GM12878 (cell line): ENCODE results near the gene FN3K. TPM values are rescaled to one million over a fixed set of nuclear protein-coding genes. Genes with fewer than 3 reads are reported as not detected.

Source experiments
- ATAC-seq: fragments of 200-7000 bp; cut with Tn5 transposase; 3 replicates; pipeline ENCODE4 v1.9.1; 2020; ENCODE audit warnings: mild to moderate bottlenecking, moderate library complexity
- BruUV-seq: library from RNA; stranded (reverse); fragments of 400-500 nt; replicated peaks from 2 replicates; lab custom pipeline; 2021; lab: Mats Ljungman, UMichigan
- CTCF ChIA-PET: fragments of 300-600 bp; sonication (Branson Sonifier 250); formaldehyde crosslinking; extraction: SDS; loops from one replicate; lab custom pipeline; 2021; ENCODE audit warnings: inconsistent platforms; lab: Yijun Ruan, JAX
- POLR2A ChIA-PET: fragments of 350-600 bp; formaldehyde crosslinking; extraction: SDS; loops from one replicate; lab custom pipeline; 2021; ENCODE audit warnings: inconsistent platforms; lab: Charles Lee
- RAD21 ChIA-PET: fragments of 300-600 bp; sonication (Branson Sonifier 250); formaldehyde crosslinking; loops from one replicate; lab custom pipeline; 2023; ENCODE audit warnings: antibody characterized with exemption; ENCODE audit not compliant: unreplicated experiment; lab: Charles Lee
- SMC1A ChIA-PET: fragments of 300-600 bp; sonication (Branson Sonifier 250); formaldehyde crosslinking; loops from one replicate; lab custom pipeline; 2023; ENCODE audit not compliant: unreplicated experiment, uncharacterized antibody; lab: Charles Lee
- DNase-seq: peaks from one replicate; pipeline ENCODE4 v3.0.0-alpha.2; 2011; ENCODE audit warnings: low read depth, low spot score
- FAIRE-seq: peaks from 3 replicates; lab custom pipeline; 2011; peaks lifted over from hg19 to GRCh38; lab: Jason Lieb, UNC
- H2AFZ ChIP-seq: 2 replicates; pipeline ENCODE4 v1.6.0; 2011; ENCODE audit warnings: low read depth, low read length, control low read depth; ENCODE audit not compliant: control insufficient read depth
- H3K27ac ChIP-seq: 2 replicates; pipeline ENCODE4 v1.5.1; 2011; ENCODE audit warnings: control low read depth; ENCODE audit not compliant: control insufficient read depth, insufficient read depth
- H3K27me3 ChIP-seq, 2 experiments: replicated peaks in 1 of 2; 2 replicates each; pipeline versions ENCODE4 v1.6.0 to v1.6.1; 2011; ENCODE audit warnings: low read length in 1 of 2; ENCODE audit not compliant: control insufficient read depth in 2 of 2, insufficient read depth in 2 of 2
- H3K36me3 ChIP-seq, 2 experiments: 2 replicates each; pipeline ENCODE4 v1.5.1; 2011; ENCODE audit warnings: low read length in 1 of 2; ENCODE audit not compliant: control insufficient read depth in 2 of 2, insufficient read depth in 2 of 2
- H3K4me1 ChIP-seq: 2 replicates; pipeline ENCODE4 v1.6.1; 2011; ENCODE audit warnings: mild to moderate bottlenecking, low read length, moderate library complexity, mixed read lengths; ENCODE audit not compliant: control insufficient read depth, insufficient read depth
- H3K4me2 ChIP-seq: 2 replicates; pipeline ENCODE4 v1.6.0; 2011; ENCODE audit warnings: control low read depth; ENCODE audit not compliant: control insufficient read depth, insufficient read depth
- H3K4me3 ChIP-seq: fragments of 200-600 bp; sonication (generic); 2 replicates; pipeline ENCODE4 v1.5.1; 2016
- H3K79me2 ChIP-seq: 2 replicates; pipeline ENCODE4 v1.6.0; 2011; ENCODE audit warnings: low read length; ENCODE audit not compliant: control insufficient read depth, insufficient read depth
- H3K9ac ChIP-seq: 2 replicates; pipeline ENCODE4 v1.8.0; 2011; ENCODE audit warnings: low read length, control low read depth, mixed read lengths; ENCODE audit not compliant: control insufficient read depth, insufficient read depth
- H3K9me3 ChIP-seq: replicated peaks from 3 replicates; pipeline ENCODE4 v1.5.1; 2011; ENCODE audit warnings: mild to moderate bottlenecking, low read length; ENCODE audit not compliant: control insufficient read depth, insufficient read depth
- H4K20me1 ChIP-seq: 2 replicates; pipeline ENCODE4 v1.6.0; 2011; ENCODE audit not compliant: control insufficient read depth, insufficient read depth
- CBX3 ChIP-seq: fragments of 200-600 bp; sonication (generic); IDR thresholded peaks from 2 replicates; pipeline ENCODE4 v1.6.1; 2016; ENCODE audit warnings: low read depth, borderline replicate concordance
- CBX5 ChIP-seq: sonication (generic); IDR thresholded peaks from 2 replicates; pipeline ENCODE4 v1.6.1; 2016; ENCODE audit warnings: low read depth, moderate library complexity, mild to moderate bottlenecking, inconsistent platforms
- CHD1 ChIP-seq: IDR thresholded peaks from 2 replicates; pipeline ENCODE4 v1.6.1; 2012; ENCODE audit warnings: low read depth, low read length, improper control_type of control experiment
- EED ChIP-seq: sonication (generic); IDR thresholded peaks from 2 replicates; pipeline ENCODE4 v1.6.1; 2016; ENCODE audit warnings: antibody characterized with exemption, low read depth
- ESRRA ChIP-seq: IDR thresholded peaks from 2 replicates; pipeline ENCODE4 v1.6.1; 2012; ENCODE audit warnings: mild to moderate bottlenecking, low read length, improper control_type of control experiment
- GABPA ChIP-seq: IDR thresholded peaks from 2 replicates; pipeline ENCODE4 v1.6.1; 2014; ENCODE audit warnings: antibody characterized with exemption, low read depth, mild to moderate bottlenecking, inconsistent platforms
- GATAD2B ChIP-seq: fragments of 450-650 bp; conservative IDR thresholded peaks from 2 replicates; pipeline ENCODE4 v1.6.1; 2017; ENCODE audit warnings: low read depth, mild to moderate bottlenecking, moderate library complexity
- NR2F1 ChIP-seq: fragments of 450-650 bp; conservative IDR thresholded peaks from 2 replicates; pipeline ENCODE4 v1.6.1; 2017; ENCODE audit warnings: mild to moderate bottlenecking
- SMAD1 ChIP-seq: fragments of 450-650 bp; IDR thresholded peaks from 2 replicates; pipeline ENCODE4 v1.6.1; 2018; ENCODE audit warnings: mild to moderate bottlenecking, low read depth; ENCODE audit not compliant: partially characterized antibody
- ZNF384 ChIP-seq: IDR thresholded peaks from 2 replicates; pipeline ENCODE4 v1.6.1; 2012; ENCODE audit warnings: low read depth, mild to moderate bottlenecking, low read length, improper control_type of control experiment, borderline replicate concordance
- WGBS: methylation state at CpG from one replicate; pipeline ENCODE4 v1.1.6; 2016; ENCODE audit warnings: low lambda C conversion rate; ENCODE audit not compliant: insufficient replicate concordance, insufficient coverage; ENCODE audit errors: missing lambda C conversion rate; 5-methylcytosine and 5-hydroxymethylcytosine counted together
- in situ Hi-C: fragments of 300-500 bp; cut with MboI; formaldehyde crosslinking; loops from 9 replicates; pipeline ENCODE4 v1.14.3; 2018; ENCODE audit warnings: mixed read lengths
- intact Hi-C: fragments of 100-400 bp; cut with micrococcal nuclease; formaldehyde crosslinking; loops from one replicate; pipeline ENCODE4 v1.14.2; 2022; ENCODE audit not compliant: unreplicated experiment
- polyA plus RNA-seq, 11 experiments: library from polyadenylated mRNA; depleted of rRNA in 4 of 11; unstranded in 6 of 11; stranded (reverse) in 5 of 11; fragments of >200 nt; fragmentation: Nextera tagmentation in 4 of 11; fragmentation: Illumina TruSeq in 1 of 11; extraction: Ambion mirVana in 4 of 11; extraction: Trizol in 1 of 11; gene quantifications; 1 replicate in 1 of 11; 2 replicates in 10 of 11; pipeline versions ENCODE4 v1.2.1 to v1.2.3, GENCODE V29; 2011 to 2016; ENCODE audit warnings: inconsistent platforms in 2 of 11, missing spikeins in 2 of 11, low read depth in 1 of 11
- total RNA-seq, 4 experiments: library from RNA; depleted of rRNA in 3 of 4; stranded (reverse); fragments of >200 nt in 3 of 4; fragmentation: Illumina TruSeq in 1 of 4; extraction: Trizol in 1 of 4; gene quantifications; 2 replicates each; pipeline versions ENCODE4 v1.2.1 to v1.2.3, GENCODE V29; 2013 to 2021
- TF ChIP-seq, protein P1 (sequence below): fragments of 450-650 bp; IDR thresholded peaks from 2 replicates; pipeline ENCODE4 v1.6.1; 2016; ENCODE audit warnings: mild to moderate bottlenecking

The FN3K gene
- total and polyA plus RNA-seq, 10 of the 15 experiments (the other 5 are each of a cell fraction or from before 2014, with no cell fraction given), result 0.08 to 0.51 (median 0.17) TPM; not detected in 7

DNA sequence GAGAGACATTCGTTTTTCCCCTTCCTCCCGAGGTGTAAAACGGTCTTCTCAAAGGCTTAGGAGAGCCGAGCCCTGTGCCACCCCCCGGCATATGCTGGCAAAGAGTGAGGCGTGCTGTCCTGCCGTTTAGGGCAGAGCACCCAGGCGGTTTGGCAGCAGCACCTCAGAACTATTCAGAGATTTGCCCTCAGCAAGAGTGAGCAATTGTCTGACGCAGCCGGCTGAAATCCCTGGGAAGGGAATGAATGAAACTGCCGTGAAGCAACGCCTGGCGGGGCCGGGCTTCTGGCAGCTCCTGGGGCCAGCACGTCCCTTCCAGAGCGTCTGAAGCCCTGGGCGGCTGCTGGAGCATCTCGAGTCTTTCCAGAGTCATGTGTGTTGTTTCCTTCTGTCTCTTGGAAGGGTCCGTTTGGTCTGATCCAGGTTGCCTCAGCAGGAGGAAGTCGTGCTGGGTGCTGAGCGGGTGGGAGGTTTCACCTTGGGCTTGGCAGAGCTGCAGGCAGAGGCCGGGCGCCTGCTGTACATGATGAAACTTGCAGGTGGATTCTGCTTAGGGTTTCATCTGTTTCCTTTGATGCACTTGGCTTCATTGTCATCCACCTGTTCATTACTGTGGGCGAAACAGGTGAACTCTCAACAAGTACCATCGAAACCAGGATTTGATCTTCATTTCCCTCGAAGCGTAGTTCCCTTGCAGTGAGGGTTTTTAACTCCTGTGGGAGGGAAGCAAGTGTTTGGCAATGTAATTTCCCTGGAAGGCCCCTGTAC is 51.9 kb downstream of the FN3K start:
- no peak overlapping the region for H3K9ac ChIP-seq
- H2AFZ ChIP-seq, result no peak overlapping the region
- no peaks in the 10 kb centered on the region; the same call in 1 of the 2 replicates for H4K20me1 ChIP-seq
- H3K9me3 ChIP-seq, result no peaks in the 10 kb centered on the region
- H3K79me2 ChIP-seq, result no peaks in the 10 kb centered on the region
- ChIA-PET SMC1A (no interaction called here), POLR2A (no interaction called here), CTCF (no interaction called here), RAD21 (interaction anchor here (1.0 kb wide), 1 partner anchor 76 kb away, joined by 3 read pairs; no protein-coding TSS in a partner anchor)
- FAIRE-seq, result no peak
- in situ Hi-C loops (no loop called here), intact Hi-C loops (loop anchor here (10.0 kb wide), 1 partner anchor 78 kb away; no protein-coding TSS in a partner anchor)
- H3K4me2 ChIP-seq, result 0 out of 2 replicates have a peak overlapping the region, but pooled peaks have one; percentile 38
- peaks cover 8% of the 10 kb centered on the region; the same call in 1 of the 2 replicates for H3K4me1 ChIP-seq
- DNase-seq, result no peak
- no TSS peak for BruUV-seq
- no peak overlapping the region for H3K27ac ChIP-seq
- H3K27me3 ChIP-seq, result no peaks in the 10 kb centered on the region
- no peak overlapping the region for H3K4me3 ChIP-seq
- no peak for ATAC-seq
- WGBS, result 63% methylated on average over 27 of the region's 27 CpGs
- TF ChIP-seq EED, result no peak
- peaks cover 0 to 10% of the 10 kb centered on the region in 2 experiments; a peak in 3 of 4 replicates for H3K36me3 ChIP-seq

DNA sequence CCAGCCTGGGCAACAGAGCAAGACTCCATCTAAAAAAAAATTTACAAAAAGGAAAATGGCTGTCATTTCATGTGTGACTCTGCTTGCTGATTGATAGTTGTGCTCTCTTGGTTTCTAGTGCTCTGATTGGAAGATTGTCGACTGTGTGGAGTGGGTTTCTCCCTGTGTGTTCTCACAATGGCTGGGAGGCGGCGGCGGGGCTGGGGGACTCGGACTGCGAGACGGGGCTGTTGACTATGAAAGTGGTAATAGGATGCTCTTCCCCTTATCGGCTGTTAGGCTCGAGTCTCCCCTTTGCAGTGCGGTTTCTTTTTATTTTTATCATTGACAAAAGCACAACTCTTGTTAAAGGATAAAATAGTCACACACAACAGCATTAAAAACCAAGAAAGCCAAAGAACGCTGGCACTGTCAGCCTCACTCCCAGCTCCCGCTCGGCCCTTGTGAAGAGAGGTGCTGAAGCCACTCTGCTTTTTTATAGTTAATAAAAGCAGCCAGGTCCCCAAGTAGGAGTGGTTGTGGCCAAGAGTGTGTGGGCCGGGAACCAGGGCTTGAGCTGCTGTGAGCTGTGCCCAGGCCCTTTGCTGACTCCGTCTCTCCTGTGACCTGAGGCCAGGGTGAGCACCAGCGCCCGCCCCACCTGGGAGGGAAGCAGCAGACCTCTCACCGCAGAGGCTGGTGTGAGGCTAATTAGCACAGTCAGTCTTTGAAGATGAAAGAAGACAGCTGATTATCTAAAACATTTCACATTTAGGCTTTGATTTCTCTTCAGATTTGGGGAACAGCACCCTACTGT is 53.0 kb downstream of the FN3K start:
- Histone ChIP-seq H3K4me1 (peaks cover 8% of the 10 kb centered on the region; the same call in 1 of the 2 replicates), H2AFZ (no peak overlapping the region), H3K27me3 (no peaks in the 10 kb centered on the region), H3K9me3 (no peaks in the 10 kb centered on the region), H3K36me3 (peaks cover 0 to 6% of the 10 kb centered on the region in 2 experiments; a peak in 3 of 4 replicates), H3K4me2 (no peak overlapping the region), H3K27ac (no peak overlapping the region), H3K9ac (no peak overlapping the region), H4K20me1 (no peaks in the 10 kb centered on the region; the same call in 1 of the 2 replicates), H3K4me3 (no peak overlapping the region), H3K79me2 (no peaks in the 10 kb centered on the region)
- intact Hi-C loops (loop anchor here (10.0 kb wide), 1 partner anchor 76 kb away; no protein-coding TSS in a partner anchor), in situ Hi-C loops (no loop called here)
- WGBS, result 94% methylated on average over 18 of the region's 18 CpGs
- ChIA-PET CTCF (no interaction called here), POLR2A (interaction anchor here (0.6 kb wide), 1 partner anchor 77 kb away, joined by 10 read pairs; no protein-coding TSS in a partner anchor), RAD21 (interaction anchor here (1.0 kb wide), 1 partner anchor 75 kb away, joined by 3 read pairs; no protein-coding TSS in a partner anchor), SMC1A (no interaction called here)
- ATAC-seq (no peak), DNase-seq (no peak), FAIRE-seq (no peak)
- no TSS peak for BruUV-seq
- TF ChIP-seq ZNF384, result no peak
- TF ChIP-seq SMAD1, result no peak
- TF ChIP-seq GATAD2B, result no peak
- no peak for TF ChIP-seq CHD1
- TF ChIP-seq, protein P1, sequence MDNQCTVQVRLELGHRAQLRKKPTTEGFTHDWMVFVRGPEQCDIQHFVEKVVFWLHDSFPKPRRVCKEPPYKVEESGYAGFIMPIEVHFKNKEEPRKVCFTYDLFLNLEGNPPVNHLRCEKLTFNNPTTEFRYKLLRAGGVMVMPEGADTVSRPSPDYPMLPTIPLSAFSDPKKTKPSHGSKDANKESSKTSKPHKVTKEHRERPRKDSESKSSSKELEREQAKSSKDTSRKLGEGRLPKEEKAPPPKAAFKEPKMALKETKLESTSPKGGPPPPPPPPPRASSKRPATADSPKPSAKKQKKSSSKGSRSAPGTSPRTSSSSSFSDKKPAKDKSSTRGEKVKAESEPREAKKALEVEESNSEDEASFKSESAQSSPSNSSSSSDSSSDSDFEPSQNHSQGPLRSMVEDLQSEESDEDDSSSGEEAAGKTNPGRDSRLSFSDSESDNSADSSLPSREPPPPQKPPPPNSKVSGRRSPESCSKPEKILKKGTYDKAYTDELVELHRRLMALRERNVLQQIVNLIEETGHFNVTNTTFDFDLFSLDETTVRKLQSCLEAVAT, result no peak
- TF ChIP-seq GABPA, result no peak
- TF ChIP-seq ESRRA, result no peak
- no peak for TF ChIP-seq CBX5
- TF ChIP-seq NR2F1, result no peak
- no peak for TF ChIP-seq CBX3
